GM12878 (cell line): Measurements from ENCODE around the gene EEF1AKMT2. TPM values are rescaled to one million over a fixed set of nuclear protein-coding genes. Genes with fewer than 3 reads are reported as not detected.

ENCODE experiments used
- BHLHE40 ChIP-seq, 2 experiments: fragments of 450-650 bp in 1 of 2; IDR thresholded peaks; 2 replicates each; pipeline ENCODE4 v1.6.1; 2011 to 2017; ENCODE audit warnings: low read depth in 2 of 2, borderline replicate concordance in 1 of 2, improper control_type of control experiment in 1 of 2, low read length in 1 of 2, mild to moderate bottlenecking in 1 of 2
- BRCA1 ChIP-seq: IDR thresholded peaks from 2 replicates; pipeline ENCODE4 v1.6.1; 2011; ENCODE audit warnings: low read depth, low read length, improper control_type of control experiment
- CEBPB ChIP-seq, 2 experiments: fragments of 150-350 bp in 1 of 2; IDR thresholded peaks; 2 replicates each; pipeline ENCODE4 v1.6.1; 2012 to 2014; ENCODE audit warnings: low read depth in 2 of 2, low read length in 2 of 2, borderline replicate concordance in 1 of 2, inconsistent platforms in 1 of 2
- EP300 ChIP-seq, 2 experiments: fragments of 150-350 bp in 1 of 2; IDR thresholded peaks; 2 replicates each; pipeline ENCODE4 v1.6.1; 2011 to 2012; ENCODE audit warnings: low read depth in 2 of 2, low read length in 2 of 2, borderline replicate concordance in 1 of 2, improper control_type of control experiment in 1 of 2, inconsistent platforms in 1 of 2; ENCODE audit not compliant: control insufficient read depth in 1 of 2
- FOXK2 ChIP-seq: fragments of 450-650 bp; IDR thresholded peaks from 2 replicates; pipeline ENCODE4 v1.6.1; 2017; ENCODE audit warnings: mild to moderate bottlenecking, moderate library complexity
- IKZF1 ChIP-seq: fragments of 450-650 bp; conservative IDR thresholded peaks from 2 replicates; pipeline ENCODE4 v1.6.1; 2017; ENCODE audit warnings: antibody characterized with exemption, mild to moderate bottlenecking
- MXI1 ChIP-seq: fragments of 150-350 bp; IDR thresholded peaks from 2 replicates; pipeline ENCODE4 v1.6.1; 2011; ENCODE audit warnings: low read depth, mild to moderate bottlenecking, inconsistent platforms, low read length, improper control_type of control experiment
- SIX5 ChIP-seq: IDR thresholded peaks from 2 replicates; pipeline ENCODE4 v1.6.1; 2011; ENCODE audit warnings: mild to moderate bottlenecking, low read depth, low read length, moderate library complexity; ENCODE audit not compliant: severe bottlenecking
- polyA plus RNA-seq, 11 experiments: library from polyadenylated mRNA; depleted of rRNA in 4 of 11; unstranded in 6 of 11; stranded (reverse) in 5 of 11; fragments of >200 nt; fragmentation: Nextera tagmentation in 4 of 11; fragmentation: Illumina TruSeq in 1 of 11; extraction: Ambion mirVana in 4 of 11; extraction: Trizol in 1 of 11; gene quantifications; 1 replicate in 1 of 11; 2 replicates in 10 of 11; pipeline versions ENCODE4 v1.2.1 to v1.2.3, GENCODE V29; 2011 to 2016; ENCODE audit warnings: inconsistent platforms in 2 of 11, missing spikeins in 2 of 11, low read depth in 1 of 11
- total RNA-seq, 4 experiments: library from RNA; depleted of rRNA in 3 of 4; stranded (reverse); fragments of >200 nt in 3 of 4; fragmentation: Illumina TruSeq in 1 of 4; extraction: Trizol in 1 of 4; gene quantifications; 2 replicates each; pipeline versions ENCODE4 v1.2.1 to v1.2.3, GENCODE V29; 2013 to 2021
- TF ChIP-seq, protein P1 (sequence below): fragments of 450-650 bp; IDR thresholded peaks from 2 replicates; pipeline ENCODE4 v1.6.1; 2017; ENCODE audit warnings: mild to moderate bottlenecking, moderate library complexity
- TF ChIP-seq, protein P2 (sequence below): IDR thresholded peaks from 2 replicates; pipeline ENCODE4 v1.6.1; 2012; ENCODE audit warnings: mild to moderate bottlenecking, low read depth, low read length

The EEF1AKMT2 gene
- total and polyA plus RNA-seq, 10 of the 15 experiments (the other 5 are each of a cell fraction or from before 2014, with no cell fraction given): 9.1 to 29.3 (median 23.6) TPM

DNA sequence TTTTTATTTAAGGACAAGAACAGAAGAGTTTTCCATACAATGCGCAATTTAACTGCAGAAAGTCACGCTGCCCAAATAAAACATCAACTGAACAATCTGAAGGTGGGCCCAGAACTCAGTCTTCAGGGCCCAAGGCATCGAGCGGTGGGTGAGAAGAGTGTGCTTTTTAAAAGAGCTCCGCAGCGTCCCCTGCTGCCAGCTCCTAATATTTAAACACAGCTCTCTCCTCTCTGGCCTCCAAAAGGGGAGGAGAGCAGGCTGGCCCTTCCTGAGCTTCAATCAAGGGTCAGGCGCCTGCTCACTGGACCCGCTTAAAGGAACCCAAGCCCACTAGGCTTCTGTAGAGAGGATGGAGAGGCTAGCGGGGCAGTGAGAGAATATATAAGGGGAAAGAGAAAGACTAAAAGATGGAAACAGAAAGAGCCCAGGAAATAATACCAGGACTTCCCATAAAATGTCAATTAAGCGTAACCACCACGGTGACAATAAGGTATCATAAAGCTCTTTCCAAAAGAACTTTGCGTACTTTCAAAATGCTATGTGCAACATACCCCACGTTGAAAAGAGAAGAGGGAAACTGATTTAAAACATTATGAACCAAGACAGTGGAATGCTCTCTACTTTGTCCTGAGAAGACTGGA lies 50.3 kb downstream of the EEF1AKMT2 start (continued):
- TF ChIP-seq MXI1: no peak; the same call in 1 of the 2 replicates
- no peak for TF ChIP-seq IKZF1
- TF ChIP-seq, protein P1, sequence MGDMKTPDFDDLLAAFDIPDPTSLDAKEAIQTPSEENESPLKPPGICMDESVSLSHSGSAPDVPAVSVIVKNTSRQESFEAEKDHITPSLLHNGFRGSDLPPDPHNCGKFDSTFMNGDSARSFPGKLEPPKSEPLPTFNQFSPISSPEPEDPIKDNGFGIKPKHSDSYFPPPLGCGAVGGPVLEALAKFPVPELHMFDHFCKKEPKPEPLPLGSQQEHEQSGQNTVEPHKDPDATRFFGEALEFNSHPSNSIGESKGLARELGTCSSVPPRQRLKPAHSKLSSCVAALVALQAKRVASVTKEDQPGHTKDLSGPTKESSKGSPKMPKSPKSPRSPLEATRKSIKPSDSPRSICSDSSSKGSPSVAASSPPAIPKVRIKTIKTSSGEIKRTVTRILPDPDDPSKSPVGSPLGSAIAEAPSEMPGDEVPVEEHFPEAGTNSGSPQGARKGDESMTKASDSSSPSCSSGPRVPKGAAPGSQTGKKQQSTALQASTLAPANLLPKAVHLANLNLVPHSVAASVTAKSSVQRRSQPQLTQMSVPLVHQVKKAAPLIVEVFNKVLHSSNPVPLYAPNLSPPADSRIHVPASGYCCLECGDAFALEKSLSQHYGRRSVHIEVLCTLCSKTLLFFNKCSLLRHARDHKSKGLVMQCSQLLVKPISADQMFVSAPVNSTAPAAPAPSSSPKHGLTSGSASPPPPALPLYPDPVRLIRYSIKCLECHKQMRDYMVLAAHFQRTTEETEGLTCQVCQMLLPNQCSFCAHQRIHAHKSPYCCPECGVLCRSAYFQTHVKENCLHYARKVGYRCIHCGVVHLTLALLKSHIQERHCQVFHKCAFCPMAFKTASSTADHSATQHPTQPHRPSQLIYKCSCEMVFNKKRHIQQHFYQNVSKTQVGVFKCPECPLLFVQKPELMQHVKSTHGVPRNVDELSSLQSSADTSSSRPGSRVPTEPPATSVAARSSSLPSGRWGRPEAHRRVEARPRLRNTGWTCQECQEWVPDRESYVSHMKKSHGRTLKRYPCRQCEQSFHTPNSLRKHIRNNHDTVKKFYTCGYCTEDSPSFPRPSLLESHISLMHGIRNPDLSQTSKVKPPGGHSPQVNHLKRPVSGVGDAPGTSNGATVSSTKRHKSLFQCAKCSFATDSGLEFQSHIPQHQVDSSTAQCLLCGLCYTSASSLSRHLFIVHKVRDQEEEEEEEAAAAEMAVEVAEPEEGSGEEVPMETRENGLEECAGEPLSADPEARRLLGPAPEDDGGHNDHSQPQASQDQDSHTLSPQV: no peak
- TF ChIP-seq BRCA1: no peak
- TF ChIP-seq CEBPB (IDR thresholded peaks at IDR 0.05; ENCODE audit: borderline replicate concordance in 1 of 2, low read depth in 2 of 2, low read length in 2 of 2): no peak
- no peak for TF ChIP-seq EP300 (IDR thresholded peaks at IDR 0.05; ENCODE audit: borderline replicate concordance in 1 of 2, control insufficient read depth in 1 of 2, low read depth in 2 of 2, low read length in 2 of 2)
- 0 out of 4 replicates have a peak, but pooled peaks of 1 of the 2 experiments have one; percentile 8 for TF ChIP-seq BHLHE40 (IDR thresholded peaks at IDR 0.05; ENCODE audit: borderline replicate concordance in 1 of 2, low read depth in 2 of 2, low read length in 1 of 2)
- peak; percentile 13 for TF ChIP-seq SIX5
- TF ChIP-seq FOXK2: no peak
- TF ChIP-seq, protein P2, sequence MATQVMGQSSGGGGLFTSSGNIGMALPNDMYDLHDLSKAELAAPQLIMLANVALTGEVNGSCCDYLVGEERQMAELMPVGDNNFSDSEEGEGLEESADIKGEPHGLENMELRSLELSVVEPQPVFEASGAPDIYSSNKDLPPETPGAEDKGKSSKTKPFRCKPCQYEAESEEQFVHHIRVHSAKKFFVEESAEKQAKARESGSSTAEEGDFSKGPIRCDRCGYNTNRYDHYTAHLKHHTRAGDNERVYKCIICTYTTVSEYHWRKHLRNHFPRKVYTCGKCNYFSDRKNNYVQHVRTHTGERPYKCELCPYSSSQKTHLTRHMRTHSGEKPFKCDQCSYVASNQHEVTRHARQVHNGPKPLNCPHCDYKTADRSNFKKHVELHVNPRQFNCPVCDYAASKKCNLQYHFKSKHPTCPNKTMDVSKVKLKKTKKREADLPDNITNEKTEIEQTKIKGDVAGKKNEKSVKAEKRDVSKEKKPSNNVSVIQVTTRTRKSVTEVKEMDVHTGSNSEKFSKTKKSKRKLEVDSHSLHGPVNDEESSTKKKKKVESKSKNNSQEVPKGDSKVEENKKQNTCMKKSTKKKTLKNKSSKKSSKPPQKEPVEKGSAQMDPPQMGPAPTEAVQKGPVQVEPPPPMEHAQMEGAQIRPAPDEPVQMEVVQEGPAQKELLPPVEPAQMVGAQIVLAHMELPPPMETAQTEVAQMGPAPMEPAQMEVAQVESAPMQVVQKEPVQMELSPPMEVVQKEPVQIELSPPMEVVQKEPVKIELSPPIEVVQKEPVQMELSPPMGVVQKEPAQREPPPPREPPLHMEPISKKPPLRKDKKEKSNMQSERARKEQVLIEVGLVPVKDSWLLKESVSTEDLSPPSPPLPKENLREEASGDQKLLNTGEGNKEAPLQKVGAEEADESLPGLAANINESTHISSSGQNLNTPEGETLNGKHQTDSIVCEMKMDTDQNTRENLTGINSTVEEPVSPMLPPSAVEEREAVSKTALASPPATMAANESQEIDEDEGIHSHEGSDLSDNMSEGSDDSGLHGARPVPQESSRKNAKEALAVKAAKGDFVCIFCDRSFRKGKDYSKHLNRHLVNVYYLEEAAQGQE: no peak
